Neural progenitor cell (in vitro differentiated cells): ENCODE measurements around the gene EMC7. TPM values are rescaled to one million over a fixed set of nuclear protein-coding genes. Genes with fewer than 3 reads are reported as not detected.

Experiments
- DNase-seq: peaks from one replicate; pipeline ENCODE4 v3.0.0-alpha.2; 2016; ENCODE audit warnings: low spot score
- H2AFZ ChIP-seq: fragments of 200-600 bp; sonication (generic); replicated peaks from 2 replicates; pipeline ENCODE4 v1.6.1; 2016; ENCODE audit warnings: antibody characterized with exemption
- H3F3A ChIP-seq: fragments of 200-600 bp; sonication (generic); 2 replicates; pipeline ENCODE4 v1.6.1; 2016; ENCODE audit warnings: antibody characterized with exemption, low read depth
- H3K27ac ChIP-seq: fragments of 200-600 bp; sonication (generic); 2 replicates; pipeline ENCODE4 v1.5.1; 2016; ENCODE audit warnings: mild to moderate bottlenecking
- H3K27me3 ChIP-seq: fragments of 200-600 bp; sonication (generic); 2 replicates; pipeline ENCODE4 v1.6.1; 2016; ENCODE audit warnings: mild to moderate bottlenecking, moderate library complexity
- H3K36me3 ChIP-seq: fragments of 200-600 bp; sonication (generic); 2 replicates; pipeline ENCODE4 v1.5.1; 2016
- H3K4me1 ChIP-seq: fragments of 200-600 bp; sonication (generic); 2 replicates; pipeline ENCODE4 v1.6.1; 2016; ENCODE audit warnings: mixed run types
- H3K4me2 ChIP-seq: fragments of 200-600 bp; sonication (generic); 2 replicates; pipeline ENCODE4 v1.6.1; 2016
- H3K4me3 ChIP-seq: fragments of 200-600 bp; sonication (generic); 2 replicates; pipeline ENCODE4 v1.5.1; 2016
- H3K79me2 ChIP-seq: fragments of 200-600 bp; sonication (generic); 2 replicates; pipeline ENCODE4 v1.6.1; 2016; ENCODE audit warnings: low read depth
- H3K9ac ChIP-seq: fragments of 200-600 bp; sonication (generic); 2 replicates; pipeline ENCODE4 v1.6.1; 2016
- H3K9me3 ChIP-seq: fragments of 200-600 bp; sonication (generic); 2 replicates; pipeline ENCODE4 v1.5.1; 2016; ENCODE audit warnings: low read depth
- H4K20me1 ChIP-seq: fragments of 200-600 bp; sonication (generic); 2 replicates; pipeline ENCODE4 v1.6.1; 2016; ENCODE audit warnings: low read depth
- H3K27ac Mint-ChIP-seq: 3 replicates; pipeline ENCODE4 v1.8.0; 2021; ENCODE audit warnings: mixed read lengths
- H3K27me3 Mint-ChIP-seq: 2 replicates; pipeline ENCODE4 v1.8.0; 2022; ENCODE audit warnings: low read depth, mild to moderate bottlenecking, inconsistent platforms, moderate library complexity, mixed read lengths; ENCODE audit not compliant: insufficient read depth
- H3K36me3 Mint-ChIP-seq: 3 replicates; pipeline ENCODE4 v1.8.0; 2021; ENCODE audit warnings: mixed read lengths
- H3K4me1 Mint-ChIP-seq: 3 replicates; pipeline ENCODE4 v1.8.0; 2021; ENCODE audit warnings: mixed read lengths
- H3K4me3 Mint-ChIP-seq: 3 replicates; pipeline ENCODE4 v1.8.0; 2021; ENCODE audit warnings: mild to moderate bottlenecking, moderate library complexity, mixed read lengths
- H3K9me3 Mint-ChIP-seq: 3 replicates; pipeline ENCODE4 v1.8.0; 2020; ENCODE audit warnings: mixed read lengths
- CTCF ChIP-seq: fragments of 200-600 bp; sonication (generic); IDR thresholded peaks from 2 replicates; pipeline ENCODE4 v1.5.1; 2017; ENCODE audit warnings: antibody characterized with exemption, mild to moderate bottlenecking
- EZH2 ChIP-seq: fragments of 200-600 bp; sonication (generic); IDR thresholded peaks from 2 replicates; pipeline ENCODE4 v1.6.1; 2017; ENCODE audit warnings: antibody characterized with exemption, mild to moderate bottlenecking, moderate library complexity
- EZH2phosphoT487 ChIP-seq: fragments of 200-600 bp; sonication (generic); IDR thresholded peaks from 2 replicates; pipeline ENCODE4 v1.6.1; 2017; ENCODE audit warnings: antibody characterized with exemption
- total RNA-seq: library from RNA; depleted of rRNA; stranded (reverse); fragments of >200 nt; gene quantifications from 2 replicates; pipeline ENCODE4 v1.2.3, GENCODE V29; 2015; ENCODE audit warnings: low replicate concordance

Gene EMC7
- total RNA-seq, 1 donor from 2014 or later, result 25.6 TPM

- Histone ChIP-seq H3K9me3 (no peaks in the 10 kb centered on the region), H3K27me3 (peaks cover 15% of the 10 kb centered on the region), H2AFZ (no peak overlapping the region), H3K4me1 (peaks cover 4% of the 10 kb centered on the region), H3K4me2 (no peak overlapping the region), H3K27ac (no peak overlapping the region), H4K20me1 (no peaks in the 10 kb centered on the region), H3K36me3 (no peaks in the 10 kb centered on the region), H3K4me3 (no peak overlapping the region), H3K9ac (no peak overlapping the region), H3F3A (peaks cover 8% of the 10 kb centered on the region), H3K79me2 (no peaks in the 10 kb centered on the region)
- Mint-ChIP-seq H3K9me3 (no peaks in the 10 kb centered on the region), H3K4me3 (no peak overlapping the region), H3K27ac (no peak overlapping the region), H3K4me1 (peaks cover 9% of the 10 kb centered on the region), H3K27me3 (peaks cover 2% of the 10 kb centered on the region), H3K36me3 (no peaks in the 10 kb centered on the region)
- TF ChIP-seq CTCF (no peak), EZH2 (no peak), EZH2phosphoT487 (no peak)
- DNase-seq, result no peak
Measured at GRCh38 chr15:34043391-34043790, 58.3 kb downstream of the EMC7 start.

DNA sequence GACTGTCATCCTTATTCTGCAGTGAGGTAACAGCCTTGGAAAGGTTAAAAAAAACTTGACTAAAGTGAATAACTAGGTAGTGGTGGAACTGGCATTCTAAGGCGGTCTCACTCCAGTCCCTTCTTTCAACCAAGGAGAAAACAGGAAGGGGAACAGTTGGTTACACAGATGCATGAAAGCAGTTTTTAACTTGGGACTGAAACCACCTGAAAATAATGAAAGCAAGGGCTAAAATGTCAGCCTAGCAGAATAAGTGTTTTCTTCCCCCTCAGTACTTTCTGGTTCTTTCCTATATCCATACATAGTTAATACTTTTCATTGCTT, 61.9 kb downstream of the EMC7 start:
- Mint-ChIP-seq H3K36me3 (no peaks in the 10 kb centered on the region), H3K4me1 (peaks cover 23% of the 10 kb centered on the region), H3K27me3 (peaks cover 2% of the 10 kb centered on the region), H3K9me3 (no peaks in the 10 kb centered on the region), H3K4me3 (peak overlapping the region; percentile 94), H3K27ac (no peak overlapping the region)
- TF ChIP-seq EZH2 (no peak), CTCF (no peak), EZH2phosphoT487 (no peak)
- Histone ChIP-seq H3K27ac (no peak overlapping the region), H3K9ac (no peak overlapping the region), H4K20me1 (no peaks in the 10 kb centered on the region), H3K4me1 (peaks cover 9% of the 10 kb centered on the region), H2AFZ (no peak overlapping the region), H3K36me3 (no peaks in the 10 kb centered on the region), H3K4me2 (peak overlapping the region; percentile 81), H3K79me2 (peaks cover 30% of the 10 kb centered on the region), H3K4me3 (peak overlapping the region; percentile 83), H3F3A (peaks cover 12% of the 10 kb centered on the region), H3K27me3 (peaks cover 15% of the 10 kb centered on the region), H3K9me3 (no peaks in the 10 kb centered on the region)
- DNase-seq, result no peak

GRCh38 chr15:34038871-34039789, 62.5 kb downstream of the EMC7 start, which contains the start of gene AVEN:
AVEN (minus strand) TSS chr15:34039204; CDS start chr15:34039046, 158 bp downstream.
- peak within 1 kb of the TSS; percentile 83 for H3K4me3 ChIP-seq
- H3K9me3 ChIP-seq, result no peaks in the 10 kb centered on the region
- H3K4me3 Mint-ChIP-seq, result peak within 1 kb of the TSS; percentile 94
- H3K9ac ChIP-seq, result peak within 1 kb of the TSS; percentile 35
- peaks cover 34% of the 10 kb centered on the region for H3K79me2 ChIP-seq
- peak within 1 kb of the TSS; percentile 95 for H2AFZ ChIP-seq
- H3K27ac Mint-ChIP-seq, result peak within 1 kb of the TSS; percentile 90
- no peak for TF ChIP-seq EZH2phosphoT487
- TF ChIP-seq EZH2, result no peak
- TF ChIP-seq CTCF, result no peak
- H3K4me1 ChIP-seq, result peaks cover 9% of the 10 kb centered on the region
- peak within 1 kb of the TSS; percentile 95 for H3K27ac ChIP-seq
- peak within 1 kb of the TSS; percentile 81 for H3K4me2 ChIP-seq
- peaks cover 28% of the 10 kb centered on the region for H3K4me1 Mint-ChIP-seq
- H4K20me1 ChIP-seq, result no peaks in the 10 kb centered on the region
- peaks cover 2% of the 10 kb centered on the region for H3K27me3 Mint-ChIP-seq
- H3K36me3 Mint-ChIP-seq, result no peaks in the 10 kb centered on the region
- H3K36me3 ChIP-seq, result no peaks in the 10 kb centered on the region
- DNase-seq, result peak; percentile 84
- H3K9me3 Mint-ChIP-seq, result no peaks in the 10 kb centered on the region
- H3K27me3 ChIP-seq, result peaks cover 15% of the 10 kb centered on the region
- peaks cover 12% of the 10 kb centered on the region for H3F3A ChIP-seq
